Liver (tissue), 9 donors: ENCODE results near the gene PPM1A. TPM values are rescaled to one million over a fixed set of nuclear protein-coding genes. Genes with fewer than 3 reads are reported as not detected.

Experiments used
- DNase-seq: peaks from one replicate; pipeline ENCODE4 v3.0.0-alpha.2; 2017; ENCODE audit warnings: low spot score
- H3K27ac ChIP-seq, 2 donors: one replicate each; pipeline ENCODE4 v1.7.0; 2013; ENCODE audit warnings: inconsistent platforms in 2 of 2, low read length in 2 of 2, control low read depth in 1 of 2, low read depth in 1 of 2, mild to moderate bottlenecking in 1 of 2
- H3K27me3 ChIP-seq, 4 donors: one replicate each; pipeline versions ENCODE4 v1.6.1 to v1.7.0; 2013; ENCODE audit warnings: low read length in 3 of 4, inconsistent platforms in 1 of 4, mild to moderate bottlenecking in 1 of 4, moderate library complexity in 1 of 4; ENCODE audit not compliant: control insufficient read depth in 4 of 4, insufficient read depth in 4 of 4
- H3K36me3 ChIP-seq, 4 donors: one replicate each; pipeline versions ENCODE4 v1.6.1 to v1.7.0; 2013; ENCODE audit warnings: low read length in 3 of 4, mild to moderate bottlenecking in 3 of 4, low read depth in 1 of 4, moderate library complexity in 1 of 4; ENCODE audit not compliant: control insufficient read depth in 4 of 4, insufficient read depth in 3 of 4
- H3K4me1 ChIP-seq, 4 donors: one replicate each; pipeline versions ENCODE4 v1.6.1 to v1.7.0; 2013; ENCODE audit warnings: low read length in 3 of 4, mild to moderate bottlenecking in 3 of 4, moderate library complexity in 1 of 4; ENCODE audit not compliant: control insufficient read depth in 4 of 4, insufficient read depth in 4 of 4
- H3K4me3 ChIP-seq, 3 donors: one replicate each; pipeline versions ENCODE4 v1.6.1 to v1.7.0; 2013; ENCODE audit warnings: low read length in 3 of 3, control low read depth in 1 of 3, low read depth in 1 of 3, mild to moderate bottlenecking in 1 of 3
- H3K9ac ChIP-seq, 2 donors: one replicate each; pipeline ENCODE4 v1.7.0; 2013; ENCODE audit warnings: low read length in 2 of 2, mild to moderate bottlenecking in 2 of 2, moderate library complexity in 2 of 2, control low read depth in 1 of 2, low read depth in 1 of 2
- H3K9me3 ChIP-seq, 4 donors: one replicate each; pipeline versions ENCODE4 v1.6.1 to v1.7.0; 2013; ENCODE audit warnings: low read length in 3 of 4; ENCODE audit not compliant: control insufficient read depth in 4 of 4
- CTCF ChIP-seq: fragments of 150-350 bp; IDR thresholded peaks from 2 replicates; pipeline ENCODE4 v1.5.1; 2017; ENCODE audit warnings: improper control_type of control experiment, low read depth, low read length; ENCODE audit not compliant: missing input control
- EGR1 ChIP-seq, 2 donors: IDR thresholded peaks; 2 replicates each; pipeline ENCODE4 v1.6.1; 2016 to 2018; ENCODE audit warnings: antibody characterized with exemption in 2 of 2, low read depth in 2 of 2
- FOXA1 ChIP-seq: IDR thresholded peaks from 2 replicates; pipeline ENCODE4 v1.6.1; 2016; ENCODE audit warnings: antibody characterized with exemption
- FOXA2 ChIP-seq: IDR thresholded peaks from 2 replicates; pipeline ENCODE4 v1.6.1; 2016; ENCODE audit warnings: antibody characterized with exemption
- GABPA ChIP-seq, 2 donors: IDR thresholded peaks in 1 of 2; conservative IDR thresholded peaks in 1 of 2; 2 replicates each; pipeline ENCODE4 v1.6.1; 2016; ENCODE audit warnings: antibody characterized with exemption in 2 of 2, mild to moderate bottlenecking in 1 of 2, moderate library complexity in 1 of 2
- HNF4A ChIP-seq, 2 donors: conservative IDR thresholded peaks; 2 replicates each; pipeline ENCODE4 v1.6.1; 2016; ENCODE audit warnings: antibody characterized with exemption in 2 of 2, mild to moderate bottlenecking in 2 of 2
- HNF4G ChIP-seq: IDR thresholded peaks from 2 replicates; pipeline ENCODE4 v1.6.1; 2016; ENCODE audit warnings: antibody characterized with exemption
- JUND ChIP-seq, 2 donors: IDR thresholded peaks; 2 replicates each; pipeline ENCODE4 v1.6.1; 2016; ENCODE audit warnings: antibody characterized with exemption in 2 of 2
- MAX ChIP-seq: IDR thresholded peaks from 2 replicates; pipeline ENCODE4 v1.6.1; 2016; ENCODE audit warnings: antibody characterized with exemption
- RAD21 ChIP-seq, 2 donors: IDR thresholded peaks; 2 replicates each; pipeline ENCODE4 v1.6.1; 2016; ENCODE audit warnings: antibody characterized with exemption in 2 of 2, mild to moderate bottlenecking in 2 of 2
- RXRA ChIP-seq, 2 donors: IDR thresholded peaks; 2 replicates each; pipeline ENCODE4 v1.6.1; 2017 to 2018; ENCODE audit warnings: antibody characterized with exemption in 2 of 2, mild to moderate bottlenecking in 1 of 2
- SP1 ChIP-seq: IDR thresholded peaks from 2 replicates; pipeline ENCODE4 v1.6.1; 2018; ENCODE audit warnings: antibody characterized with exemption, mild to moderate bottlenecking
- TAF1 ChIP-seq: conservative IDR thresholded peaks from 2 replicates; pipeline ENCODE4 v1.6.1; 2016; ENCODE audit warnings: antibody characterized with exemption, mild to moderate bottlenecking
- YY1 ChIP-seq: IDR thresholded peaks from 2 replicates; pipeline ENCODE4 v1.6.1; 2016; ENCODE audit warnings: antibody characterized with exemption, mild to moderate bottlenecking
- ZBTB33 ChIP-seq: IDR thresholded peaks from 2 replicates; pipeline ENCODE4 v1.6.1; 2016; ENCODE audit warnings: antibody characterized with exemption
- WGBS: extraction: QIAGEN DNeasy Blood & Tissue Kit; methylation state at CpG from one replicate; pipeline ENCODE4 v1.1.7; 2013; 5-methylcytosine and 5-hydroxymethylcytosine counted together
- polyA plus RNA-seq, 2 donors: library from polyadenylated mRNA; stranded (reverse) in 1 of 2; unstranded in 1 of 2; fragments of 200-250 nt in 1 of 2; fragments of >200 nt in 1 of 2; fragmentation: Nextera tagmentation in 1 of 2; extraction: Ambion mirVana in 1 of 2; gene quantifications; one replicate each; pipeline versions ENCODE4 v1.2.1 to v1.2.3, GENCODE V29; 2013 to 2015
- total RNA-seq, 2 donors: library from RNA; depleted of rRNA; stranded (reverse); fragments of >200 nt; gene quantifications; one replicate each; pipeline ENCODE4 v1.2.3, GENCODE V29; 2014
- TF ChIP-seq, protein P1 (sequence below): IDR thresholded peaks from 2 replicates; pipeline ENCODE4 v1.6.1; 2016; ENCODE audit warnings: antibody characterized with exemption, mild to moderate bottlenecking
- donor health status: healthy.
- donor health status: healthy.
- donor health status: healthy.
- donor health status: healthy.
- donor health status: healthy.

PPM1A gene
- total and polyA plus RNA-seq, 4 donors, result 23.0 to 43.2 (median 29.5) TPM

GRCh38 chr14:60204104-60204842 lies 44.7 kb upstream of the PPM1A start:
- WGBS, result 53% methylated on average over 8 of the region's 8 CpGs
- H3K9me3 ChIP-seq, result no peaks in the 10 kb centered on the region
- H3K27me3 ChIP-seq, result no peaks in the 10 kb centered on the region
- no peak overlapping the region for H3K9ac ChIP-seq
- H3K27ac ChIP-seq, result no peak overlapping the region
- no peak overlapping the region for H3K4me3 ChIP-seq
- TF ChIP-seq GABPA (IDR thresholded peaks at IDR 0.05 in 1 of 2, conservative IDR thresholded peaks at IDR 0.05 in 1 of 2), result no peak
- no peak for TF ChIP-seq RAD21 (IDR thresholded peaks at IDR 0.05)
- TF ChIP-seq HNF4A (conservative IDR thresholded peaks at IDR 0.05), result no peak
- no peak for TF ChIP-seq EGR1 (IDR thresholded peaks at IDR 0.05; ENCODE audit: low read depth in 2 of 2)
- TF ChIP-seq TAF1, result no peak
- TF ChIP-seq JUND (IDR thresholded peaks at IDR 0.05), result no peak
- no peak for TF ChIP-seq HNF4G
- no peaks in the 10 kb centered on the region for H3K4me1 ChIP-seq
- DNase-seq, result no peak
- no peaks in the 10 kb centered on the region for H3K36me3 ChIP-seq

- Histone ChIP-seq H3K36me3 (no peaks in the 10 kb centered on the region), H3K27ac (no peak overlapping the region), H3K27me3 (no peaks in the 10 kb centered on the region), H3K4me1 (no peaks in the 10 kb centered on the region), H3K4me3 (no peak overlapping the region), H3K9me3 (no peaks in the 10 kb centered on the region), H3K9ac (no peak overlapping the region)
- DNase-seq, result no peak
- WGBS, result 74% methylated on average over 6 of the region's 6 CpGs
- TF ChIP-seq EGR1 (IDR thresholded peaks at IDR 0.05; ENCODE audit: low read depth in 2 of 2) (no peak), RAD21 (IDR thresholded peaks at IDR 0.05) (no peak), HNF4A (conservative IDR thresholded peaks at IDR 0.05) (no peak), RXRA (IDR thresholded peaks at IDR 0.05) (no peak), TAF1 (no peak), ZBTB33 (no peak), FOXA1 (no peak), CTCF (no peak), HNF4G (no peak), SP1 (no peak), MAX (no peak), JUND (IDR thresholded peaks at IDR 0.05) (no peak), FOXA2 (no peak), YY1 (no peak)
- TF ChIP-seq, protein P1, sequence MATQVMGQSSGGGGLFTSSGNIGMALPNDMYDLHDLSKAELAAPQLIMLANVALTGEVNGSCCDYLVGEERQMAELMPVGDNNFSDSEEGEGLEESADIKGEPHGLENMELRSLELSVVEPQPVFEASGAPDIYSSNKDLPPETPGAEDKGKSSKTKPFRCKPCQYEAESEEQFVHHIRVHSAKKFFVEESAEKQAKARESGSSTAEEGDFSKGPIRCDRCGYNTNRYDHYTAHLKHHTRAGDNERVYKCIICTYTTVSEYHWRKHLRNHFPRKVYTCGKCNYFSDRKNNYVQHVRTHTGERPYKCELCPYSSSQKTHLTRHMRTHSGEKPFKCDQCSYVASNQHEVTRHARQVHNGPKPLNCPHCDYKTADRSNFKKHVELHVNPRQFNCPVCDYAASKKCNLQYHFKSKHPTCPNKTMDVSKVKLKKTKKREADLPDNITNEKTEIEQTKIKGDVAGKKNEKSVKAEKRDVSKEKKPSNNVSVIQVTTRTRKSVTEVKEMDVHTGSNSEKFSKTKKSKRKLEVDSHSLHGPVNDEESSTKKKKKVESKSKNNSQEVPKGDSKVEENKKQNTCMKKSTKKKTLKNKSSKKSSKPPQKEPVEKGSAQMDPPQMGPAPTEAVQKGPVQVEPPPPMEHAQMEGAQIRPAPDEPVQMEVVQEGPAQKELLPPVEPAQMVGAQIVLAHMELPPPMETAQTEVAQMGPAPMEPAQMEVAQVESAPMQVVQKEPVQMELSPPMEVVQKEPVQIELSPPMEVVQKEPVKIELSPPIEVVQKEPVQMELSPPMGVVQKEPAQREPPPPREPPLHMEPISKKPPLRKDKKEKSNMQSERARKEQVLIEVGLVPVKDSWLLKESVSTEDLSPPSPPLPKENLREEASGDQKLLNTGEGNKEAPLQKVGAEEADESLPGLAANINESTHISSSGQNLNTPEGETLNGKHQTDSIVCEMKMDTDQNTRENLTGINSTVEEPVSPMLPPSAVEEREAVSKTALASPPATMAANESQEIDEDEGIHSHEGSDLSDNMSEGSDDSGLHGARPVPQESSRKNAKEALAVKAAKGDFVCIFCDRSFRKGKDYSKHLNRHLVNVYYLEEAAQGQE, result no peak
Observed at GRCh38 chr14:60204843-60205774, 43.9 kb upstream of the PPM1A start.
